Omental fat pad (tissue), 4 donors: ENCODE results near the gene PSMG2. TPM values are rescaled to one million over a fixed set of nuclear protein-coding genes. Genes with fewer than 3 reads are reported as not detected.

Experiments used
- ATAC-seq: fragments of 150-250 bp; one replicate; pipeline ENCODE4 v1.9.1; 2016; ENCODE audit warnings: mild to moderate bottlenecking, moderate library complexity; ENCODE audit not compliant: low FRiP score
- DNase-seq: peaks from one replicate; pipeline ENCODE4 v3.0.0-alpha.2; 2019; ENCODE audit warnings: low spot score
- CTCF ChIP-seq, 3 donors: fragments of 450-650 bp; IDR thresholded peaks; one replicate each; pipeline ENCODE4 v1.5.1; 2016 to 2017; ENCODE audit warnings: antibody characterized with exemption in 3 of 3, mild to moderate bottlenecking in 3 of 3, moderate library complexity in 2 of 3
- total RNA-seq, 4 donors: library from RNA; depleted of rRNA; stranded (reverse); fragments of >200 nt; gene quantifications; one replicate each; pipeline ENCODE4 v1.1.0, GENCODE V29; 2016

PSMG2 gene
- 10 to 100 TPM; 62.8 to 88.0 (median 69.3) TPM for total RNA-seq

GRCh38 chr18:12702221-12703095 lies at the start of gene PSMG2, which contains the start of gene CEP76:
TSS of gene PSMG2 (plus strand) at chr18:12703042. CDS start at chr18:12703108, 66 bp downstream.
TSS of gene CEP76 (minus strand) at chr18:12702723. CDS start at chr18:12702548, 175 bp downstream.
- DNase-seq, result peak; percentile 52
- no peak for TF ChIP-seq CTCF (IDR thresholded peaks at IDR 0.05)
- peak; percentile 95 for ATAC-seq

- DNase-seq, result no peak
- no peak for TF ChIP-seq CTCF (IDR thresholded peaks at IDR 0.05)
- no peak for ATAC-seq
Observed at GRCh38 chr18:12654971-12655370, 47.9 kb upstream of the PSMG2 start.

- no peak for ATAC-seq
- no peak for TF ChIP-seq CTCF (IDR thresholded peaks at IDR 0.05)
- no peak for DNase-seq
Observed at GRCh38 chr18:12656605-12656937, 46.3 kb upstream of the PSMG2 start.

- TF ChIP-seq CTCF (IDR thresholded peaks at IDR 0.05), result no peak
- DNase-seq, result no peak
Observed at GRCh38 chr18:12656938-12657683, 45.7 kb upstream of the PSMG2 start.

GRCh38 chr18:12657684-12658425 lies 45.0 kb upstream of the PSMG2 start, which contains the start of gene SPIRE1:
TSS of gene SPIRE1 (minus strand) at chr18:12658107. CDS start at chr18:12657866, 241 bp downstream.
- ATAC-seq, result peak; percentile 84
- DNase-seq, result no peak
- TF ChIP-seq CTCF (IDR thresholded peaks at IDR 0.05), result no peak

More at GRCh38 chr18:12656938-12657683, 45.7 kb upstream of the PSMG2 start:
- peak; percentile 81 for ATAC-seq

GRCh38 chr18:12658426-12659138 lies 44.3 kb upstream of the PSMG2 start:
- ATAC-seq (peak; percentile 11), DNase-seq (no peak)
- TF ChIP-seq CTCF (IDR thresholded peaks at IDR 0.05), result no peak
